GM10847 (cell line): ENCODE results near the gene TMEM185A.
"Not testable (repeated sequence)": the region's sequence is repeated elsewhere in the genome, so short reads cannot be mapped to it uniquely, and the experiment has no call there.

Experiments used
- POLR2A ChIP-seq: IDR thresholded peaks from 2 replicates; pipeline ENCODE4 v1.6.1; 2011; ENCODE audit not compliant: insufficient read length; ENCODE audit errors: extremely low read depth

Gene TMEM185A

DNA sequence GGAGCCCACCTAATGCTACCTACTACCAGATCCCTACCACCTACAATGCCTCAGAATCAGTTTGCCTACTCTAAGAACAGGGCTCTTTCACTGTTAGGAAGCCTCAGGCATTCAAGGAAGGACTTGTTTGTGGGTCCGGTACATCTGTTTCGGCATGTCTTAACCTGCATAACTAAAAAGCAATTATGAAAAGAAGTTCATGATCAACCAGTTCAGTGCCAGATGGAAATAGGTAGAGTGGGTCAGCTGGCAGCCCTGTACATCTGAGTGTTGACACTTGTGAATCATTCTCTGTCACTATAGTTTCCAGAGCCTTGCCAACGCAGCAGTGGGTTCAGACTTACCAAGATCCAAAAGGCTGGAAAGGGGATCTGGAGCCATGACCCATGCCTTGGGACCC is 3.3 kb downstream of the TMEM185A start:
- TF ChIP-seq POLR2A, result no peak

DNA sequence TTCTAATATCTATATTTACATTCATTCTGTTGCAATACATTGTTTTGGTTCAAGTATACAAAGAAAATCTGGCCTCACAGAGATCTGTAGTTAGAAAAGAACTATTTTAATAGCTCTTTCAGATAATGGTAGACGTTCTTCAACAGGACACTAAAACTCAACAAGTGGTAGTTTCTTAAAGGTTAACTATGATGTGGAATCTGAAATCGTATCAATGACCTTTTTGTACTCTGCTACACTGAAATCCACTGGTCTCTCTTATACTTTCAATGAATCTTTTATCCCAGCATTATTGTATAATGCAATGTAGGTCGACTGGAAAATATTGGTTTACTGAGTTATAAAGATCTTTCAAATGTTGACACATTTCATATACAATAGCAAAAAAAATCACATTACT is 12.7 kb downstream of the TMEM185A start:
- no peak for TF ChIP-seq POLR2A

DNA sequence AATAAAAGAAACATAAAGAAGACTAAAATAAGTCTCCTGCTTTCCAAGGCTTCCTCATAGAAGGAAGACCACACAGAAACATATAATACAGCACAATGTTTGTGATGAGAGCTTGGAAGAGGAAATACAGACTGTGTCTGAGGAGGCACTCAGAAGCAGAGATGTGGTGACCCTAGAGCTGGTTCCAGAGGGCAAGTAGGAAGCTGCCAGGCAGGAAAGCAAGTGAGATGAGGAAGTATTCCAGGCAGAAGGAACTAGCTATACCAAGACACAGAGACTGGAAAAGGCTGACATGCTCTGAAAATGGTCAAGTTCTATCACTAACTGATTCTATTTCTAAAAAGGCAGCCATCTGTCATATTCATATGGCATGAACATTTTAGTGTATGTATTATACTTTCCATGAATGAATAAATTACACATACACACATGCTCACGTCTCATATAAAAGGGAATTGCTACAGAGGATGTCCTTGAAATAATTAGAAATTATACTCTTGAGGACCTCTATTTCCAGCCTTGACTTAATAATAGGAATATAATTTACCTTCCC is 19.9 kb downstream of the TMEM185A start:
- TF ChIP-seq POLR2A, result no peak

DNA sequence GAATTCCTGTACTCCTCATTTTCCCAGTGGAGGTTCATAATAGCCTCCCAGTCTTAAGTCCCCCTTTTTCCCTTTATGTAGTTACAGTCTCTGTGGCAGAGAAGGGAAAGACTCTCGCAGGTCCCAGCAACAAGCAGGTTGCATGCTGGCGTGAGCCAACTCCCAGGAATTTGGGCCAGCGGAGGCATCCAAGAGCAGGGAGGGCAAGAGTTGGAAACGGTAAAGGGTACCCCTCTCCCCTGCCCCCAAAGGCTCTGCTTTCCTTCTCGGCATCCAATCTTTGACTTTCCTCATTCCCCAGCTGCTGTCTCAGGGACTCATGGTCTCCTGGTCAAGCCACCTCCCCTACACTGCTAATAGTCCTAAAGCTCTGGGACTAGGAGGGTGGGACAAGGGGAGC is 21.1 kb downstream of the TMEM185A start:
- no peak for TF ChIP-seq POLR2A

DNA sequence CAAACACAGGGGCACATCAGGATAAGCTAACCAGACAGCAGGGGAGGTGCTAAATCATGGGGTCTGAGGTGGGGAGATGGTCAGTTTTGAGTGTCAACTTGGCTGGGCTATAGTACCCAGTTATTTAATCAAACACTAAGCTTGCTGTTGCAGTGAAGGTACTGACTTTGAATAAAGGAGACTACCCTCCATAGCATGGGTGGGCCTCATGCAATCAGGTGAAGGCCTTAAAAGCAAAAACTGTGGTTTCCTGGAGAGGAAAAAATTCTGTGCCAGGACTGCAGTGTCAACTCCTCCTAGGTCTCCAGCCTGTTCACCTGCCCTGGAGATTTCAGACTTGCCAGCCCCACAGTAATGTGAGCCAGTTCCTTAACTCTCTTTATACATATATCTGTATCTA is 23.9 kb downstream of the TMEM185A start:
- no peak for TF ChIP-seq POLR2A

DNA sequence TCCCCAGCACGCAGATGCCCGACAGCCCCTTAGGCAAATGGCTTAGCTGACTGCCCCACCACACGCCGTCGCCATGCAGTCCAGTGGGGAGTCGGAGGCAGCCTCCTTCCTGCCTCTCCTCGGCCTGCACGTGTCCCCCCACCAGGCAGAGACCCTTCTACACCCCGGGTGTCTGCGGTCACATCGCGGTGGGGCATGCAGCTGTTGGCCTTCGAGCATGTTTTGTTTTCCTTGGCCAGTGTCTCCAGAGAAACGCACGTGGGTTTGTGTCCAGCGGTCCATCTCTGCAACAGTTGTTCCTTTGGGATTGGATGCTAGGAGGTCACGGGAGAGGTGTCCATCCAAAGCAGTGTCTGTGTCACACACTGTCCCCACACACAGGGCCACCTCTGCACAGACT is 36.4 kb downstream of the TMEM185A start, which contains the start of gene HSFX2:
Gene HSFX2 (minus strand): TSS at position 101 of the 400 bp plus-strand sequence. CDS start 614 bp downstream, outside the sequence.
- not testable (repeated sequence) for TF ChIP-seq POLR2A

DNA sequence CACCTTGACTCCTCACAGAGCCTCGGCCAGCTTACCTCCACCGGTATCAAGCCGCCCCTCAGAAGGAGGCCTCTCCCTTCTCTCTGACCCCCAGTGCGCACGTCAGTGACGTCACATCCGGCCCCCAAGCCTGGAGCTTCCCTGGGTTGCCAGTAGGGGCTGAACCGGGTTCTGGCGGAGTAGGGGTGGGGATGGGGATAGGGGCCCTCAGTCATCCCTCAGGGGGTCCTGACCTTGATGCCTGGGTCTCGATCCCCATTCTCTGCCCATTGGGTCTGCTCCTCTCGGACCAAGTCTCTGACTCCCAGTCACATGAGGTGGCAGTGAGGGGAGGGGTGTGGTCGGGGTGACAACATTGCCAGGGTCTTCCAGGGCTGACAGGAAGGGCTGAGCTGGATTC is 44.2 kb downstream of the TMEM185A start, which contains the start of gene MAGEA9B:
Gene MAGEA9B (minus strand): TSS at position 101 of the 400 bp plus-strand sequence. CDS start 4,280 bp downstream, outside the sequence.
- TF ChIP-seq POLR2A, result not testable (repeated sequence)

DNA sequence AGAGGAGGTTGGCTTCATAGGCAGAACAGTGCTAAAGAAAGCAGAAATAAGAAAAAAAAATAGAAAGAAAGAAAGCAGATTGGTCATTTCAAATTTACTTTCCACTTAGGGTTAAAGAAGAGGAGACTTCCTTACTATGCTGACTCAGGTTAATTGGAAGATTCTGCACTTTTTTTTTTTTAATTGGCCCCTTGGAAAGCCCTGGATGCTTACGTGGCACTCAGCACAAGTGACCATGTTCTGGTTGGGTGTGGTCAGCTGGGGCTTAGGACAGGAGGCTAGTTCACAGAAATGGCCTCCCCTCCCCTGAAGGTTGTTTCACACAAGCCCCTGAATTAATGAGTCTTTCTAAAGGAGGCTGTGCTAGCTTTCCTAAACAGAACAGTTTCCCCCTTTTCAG is 58.8 kb downstream of the TMEM185A start:
- no peak for TF ChIP-seq POLR2A

DNA sequence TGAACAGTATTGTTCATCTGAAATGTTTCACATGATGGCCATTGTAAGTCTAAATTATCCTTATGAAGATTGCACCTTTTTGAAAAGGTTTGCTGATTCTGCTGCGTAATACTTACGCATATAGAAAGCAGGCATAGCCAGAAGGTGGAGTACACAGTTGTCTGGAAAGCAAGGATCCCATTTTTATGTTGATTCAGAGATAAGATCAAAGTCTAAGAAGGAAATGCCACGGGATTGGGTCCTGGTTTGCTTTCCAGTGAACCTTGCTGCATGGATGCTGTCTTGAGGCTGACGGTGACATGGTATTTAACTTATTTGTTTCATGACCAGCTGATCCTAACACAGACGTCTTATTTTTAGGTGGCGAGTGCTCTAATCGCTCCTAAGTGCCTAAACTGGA is 59.8 kb downstream of the TMEM185A start:
- no peak for TF ChIP-seq POLR2A

DNA sequence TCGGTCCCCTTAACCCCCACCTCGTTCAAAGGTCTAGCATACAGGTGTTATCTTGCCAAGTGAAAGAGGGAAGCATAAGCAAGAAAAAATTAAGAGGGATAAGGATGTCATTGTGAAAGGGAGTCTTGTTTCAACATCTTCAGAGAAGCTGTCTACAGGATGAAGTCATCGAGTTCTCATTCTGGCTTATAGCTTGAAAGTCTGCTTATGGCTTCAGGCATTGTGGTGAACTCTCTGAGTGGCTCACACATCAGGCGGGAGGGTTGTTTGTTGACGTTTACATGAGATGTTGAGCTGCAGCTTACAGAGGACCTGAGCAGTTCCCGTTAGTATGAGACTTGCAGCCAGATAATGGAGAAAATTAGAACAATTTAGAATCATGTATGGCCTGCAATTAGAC is 60.9 kb downstream of the TMEM185A start:
- TF ChIP-seq POLR2A, result no peak

DNA sequence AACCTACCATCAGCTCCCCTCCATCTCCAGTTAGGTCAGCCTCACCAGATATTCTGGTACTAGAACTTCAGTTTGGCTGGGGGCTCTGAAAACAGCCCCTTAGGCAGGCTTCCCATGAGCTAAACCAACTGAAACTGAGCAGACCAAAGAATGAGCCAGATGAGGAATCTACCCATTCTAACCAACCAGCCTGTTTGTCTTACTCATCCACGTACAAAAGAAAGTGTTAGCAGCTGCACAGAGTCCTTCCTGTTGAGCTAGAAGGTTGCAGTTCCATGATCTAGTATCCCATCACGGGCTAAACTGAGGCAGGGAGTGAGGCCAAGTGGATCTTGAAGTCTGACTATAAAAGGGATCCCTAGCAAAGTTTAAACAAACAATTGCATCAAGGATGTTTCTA is 61.8 kb downstream of the TMEM185A start:
- TF ChIP-seq POLR2A, result no peak

DNA sequence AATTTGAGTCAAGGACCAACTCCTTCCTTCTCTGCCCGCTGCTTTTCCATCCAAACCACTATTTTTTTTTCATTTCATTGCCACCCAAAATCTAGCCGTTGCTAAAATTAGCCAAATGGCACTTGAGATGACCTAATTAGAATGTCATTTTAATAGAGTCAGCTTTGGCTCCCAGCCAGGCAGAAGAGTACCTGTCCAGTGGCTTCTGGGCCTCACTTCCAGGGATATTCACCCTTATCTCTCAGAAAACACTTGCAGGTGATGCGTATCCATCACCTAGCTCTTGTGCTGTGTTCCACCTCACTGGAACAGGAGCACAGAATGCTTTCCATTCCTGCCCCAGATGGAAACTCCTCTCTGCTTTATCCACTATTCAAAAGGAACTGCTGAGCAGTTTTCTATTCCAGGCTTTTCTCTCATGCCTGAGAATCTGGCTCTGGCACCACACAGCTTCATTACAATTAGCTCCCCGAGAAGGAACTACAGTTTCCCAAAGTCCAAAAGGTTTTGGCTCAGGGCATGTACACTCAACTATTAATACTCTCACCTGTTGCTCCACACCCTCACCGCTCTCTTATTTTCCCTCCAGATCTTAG is 62.8 kb downstream of the TMEM185A start:
- TF ChIP-seq POLR2A, result no peak

DNA sequence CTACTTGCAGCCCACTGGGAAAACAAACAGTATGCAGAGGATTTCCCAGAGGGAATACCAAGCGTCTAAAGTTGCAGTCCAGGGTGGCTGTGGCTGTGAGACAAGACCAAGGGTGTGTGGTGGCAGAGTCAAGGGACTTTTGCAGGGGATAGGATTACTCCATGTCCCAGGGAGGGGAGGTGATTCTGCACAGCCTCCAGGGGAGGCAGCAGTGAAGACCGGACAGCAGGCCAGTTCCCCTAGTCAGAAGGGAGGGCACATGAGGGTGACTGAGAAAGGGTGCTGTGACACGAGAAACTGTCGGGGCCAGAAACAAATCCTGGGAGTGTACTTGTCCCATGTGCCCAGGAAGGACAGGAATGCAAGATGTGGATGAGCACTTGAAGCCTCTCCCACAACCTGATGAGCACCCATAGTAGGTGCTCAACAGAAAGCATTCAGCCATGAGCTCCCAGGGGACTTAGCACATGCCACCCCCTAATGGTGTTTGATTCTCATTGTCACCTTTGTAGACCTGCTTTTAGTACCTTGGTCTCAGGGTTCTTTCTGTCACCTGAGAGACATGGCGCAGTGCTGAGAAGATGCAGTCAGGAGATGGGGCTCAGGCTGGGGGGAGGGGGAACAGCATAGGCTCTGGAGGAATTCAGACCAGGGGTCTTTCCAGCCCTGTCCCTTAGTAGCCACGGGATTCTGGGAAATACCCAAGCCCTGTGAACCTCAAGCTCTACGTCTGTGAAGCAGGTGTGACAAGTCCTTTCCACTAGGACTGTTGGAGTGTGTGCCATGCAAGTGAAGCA is 63.8 kb downstream of the TMEM185A start:
- no peak for TF ChIP-seq POLR2A

DNA sequence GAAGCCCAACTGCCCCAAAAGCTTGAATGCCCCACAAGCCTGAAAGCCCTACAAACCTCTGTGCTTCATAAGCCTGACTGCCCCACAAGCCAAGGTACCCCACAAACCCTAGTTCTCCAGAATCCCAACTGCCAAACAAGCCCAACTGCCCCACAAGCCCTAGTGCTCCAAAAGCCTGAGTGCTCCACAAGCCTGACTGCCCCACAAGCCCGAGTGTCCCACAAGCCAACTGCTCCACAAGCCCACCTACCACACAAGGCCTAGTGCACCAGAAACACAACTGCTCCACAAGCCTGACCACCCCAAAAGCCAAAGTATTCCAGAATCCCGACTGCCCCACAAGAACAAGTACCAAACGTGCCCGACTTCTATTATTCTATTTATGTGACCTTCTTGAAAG is 68.2 kb downstream of the TMEM185A start:
- TF ChIP-seq POLR2A, result no peak

DNA sequence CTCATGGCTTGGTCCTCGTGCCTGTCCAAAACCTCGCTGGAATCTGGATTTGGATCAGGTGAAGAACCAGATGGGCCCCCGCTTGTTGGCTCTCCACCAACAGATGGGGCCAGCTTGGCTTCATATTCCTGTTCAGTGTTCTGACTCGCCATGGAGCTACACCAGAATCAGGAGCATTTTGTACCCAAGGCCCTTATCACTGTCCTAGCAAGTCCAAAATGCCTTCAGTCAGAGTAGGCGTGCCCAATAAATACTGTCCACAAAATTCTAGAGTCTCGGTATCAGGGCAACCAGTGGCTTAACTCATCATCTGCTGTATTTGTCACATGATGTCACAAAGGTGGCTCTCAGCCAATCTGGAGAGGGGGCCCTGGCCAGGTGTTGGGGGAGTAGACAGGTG is 81.9 kb downstream of the TMEM185A start, which contains the start of gene HSFX3:
Gene HSFX3 (minus strand): TSS at position 224 of the 400 bp plus-strand sequence. CDS start 72 bp downstream, at position 152.
- TF ChIP-seq POLR2A, result not testable (repeated sequence)
